WERI-Rb-1 (cell line): ENCODE data around the gene ATP2B2.

Experiments
- DNase-seq: peaks from one replicate; pipeline ENCODE4 v3.0.0-alpha.2; 2020
- H3K27ac ChIP-seq: fragments of 250-450 bp; sonication (Bioruptor Pico); 2 replicates; pipeline ENCODE4 v1.5.1; 2020; ENCODE audit warnings: mild to moderate bottlenecking, moderate library complexity
- H3K27me3 ChIP-seq: fragments of 250-450 bp; sonication (Bioruptor Pico); 2 replicates; pipeline ENCODE4 v1.5.1; 2021; ENCODE audit warnings: mild to moderate bottlenecking, low read depth, moderate library complexity; ENCODE audit not compliant: insufficient read depth, severe bottlenecking
- H3K36me3 ChIP-seq: fragments of 250-450 bp; sonication (Bioruptor Pico); 2 replicates; pipeline ENCODE4 v1.5.1; 2020; ENCODE audit warnings: mild to moderate bottlenecking, moderate library complexity
- H3K4me3 ChIP-seq: 2 replicates; pipeline ENCODE4 v1.5.1; 2011; ENCODE audit warnings: low read depth, mild to moderate bottlenecking, control low read depth, low read length
- H3K9me3 ChIP-seq: fragments of 250-450 bp; sonication (Bioruptor Pico); 2 replicates; pipeline ENCODE4 v1.5.1; 2021; ENCODE audit warnings: mild to moderate bottlenecking, moderate library complexity; ENCODE audit not compliant: severe bottlenecking
- CTCF ChIP-seq: IDR thresholded peaks from 2 replicates; pipeline ENCODE4 v1.5.1; 2011; ENCODE audit warnings: low read depth, mild to moderate bottlenecking, control low read depth, inconsistent platforms, low read length

Gene ATP2B2

GRCh38 chr3:10513306-10513705 lies 7.9 kb upstream of the ATP2B2 start:
- Histone ChIP-seq H3K4me3 (no peak overlapping the region), H3K27ac (no peak overlapping the region), H3K9me3 (no peaks in the 10 kb centered on the region), H3K36me3 (no peaks in the 10 kb centered on the region), H3K27me3 (no peaks in the 10 kb centered on the region)
- DNase-seq = no peak
- no peak for TF ChIP-seq CTCF

GRCh38 chr3:10512687-10513086 lies 7.3 kb upstream of the ATP2B2 start:
- no peak for TF ChIP-seq CTCF

GRCh38 chr3:10511809-10512494 lies 6.6 kb upstream of the ATP2B2 start:
- H3K27me3 ChIP-seq = no peaks in the 10 kb centered on the region
- H3K9me3 ChIP-seq = no peaks in the 10 kb centered on the region
- no peak for TF ChIP-seq CTCF
- H3K27ac ChIP-seq = no peak overlapping the region
- DNase-seq = no peak
- H3K36me3 ChIP-seq = no peaks in the 10 kb centered on the region
- H3K4me3 ChIP-seq = no peak overlapping the region

More at GRCh38 chr3:10512687-10513086, 7.3 kb upstream of the ATP2B2 start:
- no peaks in the 10 kb centered on the region for H3K9me3 ChIP-seq
- H3K4me3 ChIP-seq = no peak overlapping the region
- no peaks in the 10 kb centered on the region for H3K36me3 ChIP-seq
- H3K27me3 ChIP-seq = no peaks in the 10 kb centered on the region
- no peak overlapping the region for H3K27ac ChIP-seq
- no peak for DNase-seq

GRCh38 chr3:10510743-10511432 lies 5.5 kb upstream of the ATP2B2 start:
- no peak for DNase-seq
- H3K27me3 ChIP-seq = no peaks in the 10 kb centered on the region
- no peak for TF ChIP-seq CTCF

GRCh38 chr3:10510086-10510742 lies 4.8 kb upstream of the ATP2B2 start:
- Histone ChIP-seq H3K9me3 (no peaks in the 10 kb centered on the region), H3K36me3 (no peaks in the 10 kb centered on the region), H3K4me3 (no peak overlapping the region), H3K27me3 (no peaks in the 10 kb centered on the region), H3K27ac (no peak overlapping the region)
- no peak for DNase-seq
- no peak for TF ChIP-seq CTCF

More at GRCh38 chr3:10510743-10511432, 5.5 kb upstream of the ATP2B2 start:
- Histone ChIP-seq H3K4me3 (no peak overlapping the region), H3K36me3 (no peaks in the 10 kb centered on the region), H3K27ac (no peak overlapping the region), H3K9me3 (no peaks in the 10 kb centered on the region)
